Measurements from ENCODE around the gene USP15. TPM values are rescaled to one million over a fixed set of nuclear protein-coding genes. Genes with fewer than 3 reads are reported as not detected.

Gene USP15
- polyA plus RNA-seq, 1 donor (not counting 4 experiments of a cell fraction or from before 2014, with no cell fraction given): 66.5 TPM

DNA sequence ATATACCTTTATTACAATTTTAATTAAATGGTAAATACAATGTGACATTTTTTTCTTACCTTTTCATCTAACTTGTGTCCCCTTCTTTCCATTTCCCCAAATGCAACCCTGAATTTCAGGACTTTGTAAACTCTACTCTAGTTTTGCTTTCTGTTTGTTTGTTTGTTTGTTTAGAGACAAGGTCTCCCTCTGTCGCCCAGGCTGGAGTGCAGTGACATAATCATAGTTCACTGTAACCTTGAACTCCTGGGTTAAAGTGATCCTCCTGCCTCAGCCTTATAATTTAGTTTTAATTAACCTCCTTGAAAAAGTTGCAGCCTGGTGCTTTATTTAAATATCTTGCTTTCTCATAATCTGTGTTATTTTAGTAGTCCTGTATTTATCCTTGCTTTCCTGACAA is 147.4 kb downstream of the USP15 start:
- TF ChIP-seq, protein P1, sequence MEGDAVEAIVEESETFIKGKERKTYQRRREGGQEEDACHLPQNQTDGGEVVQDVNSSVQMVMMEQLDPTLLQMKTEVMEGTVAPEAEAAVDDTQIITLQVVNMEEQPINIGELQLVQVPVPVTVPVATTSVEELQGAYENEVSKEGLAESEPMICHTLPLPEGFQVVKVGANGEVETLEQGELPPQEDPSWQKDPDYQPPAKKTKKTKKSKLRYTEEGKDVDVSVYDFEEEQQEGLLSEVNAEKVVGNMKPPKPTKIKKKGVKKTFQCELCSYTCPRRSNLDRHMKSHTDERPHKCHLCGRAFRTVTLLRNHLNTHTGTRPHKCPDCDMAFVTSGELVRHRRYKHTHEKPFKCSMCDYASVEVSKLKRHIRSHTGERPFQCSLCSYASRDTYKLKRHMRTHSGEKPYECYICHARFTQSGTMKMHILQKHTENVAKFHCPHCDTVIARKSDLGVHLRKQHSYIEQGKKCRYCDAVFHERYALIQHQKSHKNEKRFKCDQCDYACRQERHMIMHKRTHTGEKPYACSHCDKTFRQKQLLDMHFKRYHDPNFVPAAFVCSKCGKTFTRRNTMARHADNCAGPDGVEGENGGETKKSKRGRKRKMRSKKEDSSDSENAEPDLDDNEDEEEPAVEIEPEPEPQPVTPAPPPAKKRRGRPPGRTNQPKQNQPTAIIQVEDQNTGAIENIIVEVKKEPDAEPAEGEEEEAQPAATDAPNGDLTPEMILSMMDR (optimal IDR thresholded peaks at IDR 0.05 in 1 of 3, IDR thresholded peaks at IDR 0.05 in 1 of 3, conservative IDR thresholded peaks at IDR 0.05 in 1 of 3; ENCODE audit: extremely low read depth in 1 of 3, insufficient read depth in 2 of 3, low read length in 3 of 3): no peak
- TF ChIP-seq EZH2 (IDR thresholded peaks at IDR 0.05; ENCODE audit: low read length): no peak
- no peaks in the 10 kb centered on the region for H3K4me1 ChIP-seq (ENCODE audit: control insufficient read depth, extremely low read depth, insufficient read depth, low read length)
- no peaks in the 10 kb centered on the region for H3K27me3 ChIP-seq (ENCODE audit: control insufficient read depth, extremely low read depth, insufficient read depth, low read length)
- H3K4me3 ChIP-seq (ENCODE audit: control insufficient read depth in 2 of 3, extremely low read depth in 1 of 3, insufficient read depth in 2 of 3, low read depth in 1 of 3, low read length in 3 of 3): no peak overlapping the region
- H4K20me1 ChIP-seq (ENCODE audit: control insufficient read depth, extremely low read depth, insufficient read depth, low read length): no peaks in the 10 kb centered on the region
- no peaks in the 10 kb centered on the region for H3K9me1 ChIP-seq (ENCODE audit: control insufficient read depth, extremely low read depth, insufficient read depth, low read length)
- H3K27ac ChIP-seq (ENCODE audit: control insufficient read depth, insufficient read depth, low read length): no peak overlapping the region
- H3K9ac ChIP-seq (ENCODE audit: control insufficient read depth, extremely low read depth, insufficient read depth, low read length): no peak overlapping the region
- H3K4me2 ChIP-seq (ENCODE audit: control insufficient read depth, extremely low read depth, insufficient read depth, low read depth, low read length): no peak overlapping the region
- H2AFZ ChIP-seq (ENCODE audit: control insufficient read depth, low read length): no peak overlapping the region
- dilution Hi-C loops (cut with MboI; ENCODE audit: extremely low pct_ligation_motif_present, low sequenced_read_pairs): no loop called here
- no peaks in the 10 kb centered on the region for H3K79me2 ChIP-seq (ENCODE audit: control insufficient read depth, insufficient read depth, low read length)
- peaks cover 0 to 5% of the 10 kb centered on the region in 2 experiments for H3K36me3 ChIP-seq (ENCODE audit: control insufficient read depth in 2 of 2, extremely low read depth in 1 of 2, insufficient read depth in 2 of 2, low read length in 2 of 2)
- FAIRE-seq: no peak
- no peaks in the 10 kb centered on the region for H3K9me3 ChIP-seq (ENCODE audit: control insufficient read depth, low read depth, low read length)
- no peak for DNase-seq (ENCODE audit: low read depth, low spot score)

DNA sequence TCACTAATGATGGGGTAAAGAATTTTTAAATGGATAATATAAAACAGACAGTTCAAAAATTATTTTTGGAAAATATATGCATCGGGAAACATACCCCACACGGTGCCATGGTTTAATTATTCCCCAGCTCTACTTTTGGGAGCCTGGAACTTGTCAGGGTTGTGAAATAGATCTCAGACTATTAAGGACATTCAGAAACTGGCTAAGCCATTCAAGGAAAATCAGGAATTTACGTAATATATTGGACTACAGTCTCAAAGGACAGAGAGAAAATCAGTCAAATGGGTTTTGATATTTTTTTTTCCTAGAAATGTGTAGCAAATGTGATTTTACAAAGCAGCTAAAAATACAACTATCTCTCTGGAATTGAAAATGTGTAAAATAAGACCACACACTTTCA is 148.9 kb downstream of the USP15 start:
- FAIRE-seq: no peak
- Histone ChIP-seq H3K4me2 (ENCODE audit: control insufficient read depth, extremely low read depth, insufficient read depth, low read depth, low read length) (no peak overlapping the region), H3K9me3 (ENCODE audit: control insufficient read depth, low read depth, low read length) (no peaks in the 10 kb centered on the region), H3K9ac (ENCODE audit: control insufficient read depth, extremely low read depth, insufficient read depth, low read length) (no peak overlapping the region), H3K9me1 (ENCODE audit: control insufficient read depth, extremely low read depth, insufficient read depth, low read length) (no peaks in the 10 kb centered on the region), H3K4me3 (ENCODE audit: control insufficient read depth in 2 of 3, extremely low read depth in 1 of 3, insufficient read depth in 2 of 3, low read depth in 1 of 3, low read length in 3 of 3) (no peak overlapping the region), H3K36me3 (ENCODE audit: control insufficient read depth in 2 of 2, extremely low read depth in 1 of 2, insufficient read depth in 2 of 2, low read length in 2 of 2) (peaks cover 0 to 3% of the 10 kb centered on the region in 2 experiments), H3K27ac (ENCODE audit: control insufficient read depth, insufficient read depth, low read length) (no peak overlapping the region), H3K4me1 (ENCODE audit: control insufficient read depth, extremely low read depth, insufficient read depth, low read length) (no peaks in the 10 kb centered on the region), H2AFZ (ENCODE audit: control insufficient read depth, low read length) (no peak overlapping the region), H4K20me1 (ENCODE audit: control insufficient read depth, extremely low read depth, insufficient read depth, low read length) (no peaks in the 10 kb centered on the region), H3K27me3 (ENCODE audit: control insufficient read depth, extremely low read depth, insufficient read depth, low read length) (no peaks in the 10 kb centered on the region), H3K79me2 (ENCODE audit: control insufficient read depth, insufficient read depth, low read length) (no peaks in the 10 kb centered on the region)
- no peak for TF ChIP-seq EZH2 (IDR thresholded peaks at IDR 0.05; ENCODE audit: low read length)
- TF ChIP-seq, protein P1 (optimal IDR thresholded peaks at IDR 0.05 in 1 of 3, IDR thresholded peaks at IDR 0.05 in 1 of 3, conservative IDR thresholded peaks at IDR 0.05 in 1 of 3; ENCODE audit: extremely low read depth in 1 of 3, insufficient read depth in 2 of 3, low read length in 3 of 3): no peak
- no peak for DNase-seq (ENCODE audit: low read depth, low spot score)
- dilution Hi-C loops (cut with MboI; ENCODE audit: extremely low pct_ligation_motif_present, low sequenced_read_pairs): no loop called here
